ENCODE results near the gene SLC6A13. TPM values are rescaled to one million over a fixed set of nuclear protein-coding genes. Genes with fewer than 3 reads are reported as not detected.

Gene SLC6A13
- total and polyA plus RNA-seq, 2 of the 8 experiments (the other 6 are each of a cell fraction or from before 2014, with no cell fraction given): 0.03 TPM; not detected in 1

- no peak for TF ChIP-seq RAD21 (IDR thresholded peaks at IDR 0.05 in 1 of 2, conservative IDR thresholded peaks at IDR 0.05 in 1 of 2; ENCODE audit: low read depth in 2 of 2, low read length in 2 of 2)
- TF ChIP-seq ASH2L (IDR thresholded peaks at IDR 0.05; ENCODE audit: low read length): no peak
- TF ChIP-seq CEBPB (IDR thresholded peaks at IDR 0.05; ENCODE audit: low read depth, low read length): no peak
- no peak for TF ChIP-seq RFX5 (IDR thresholded peaks at IDR 0.05; ENCODE audit: borderline replicate concordance, low read depth, low read length)
- no peak for TF ChIP-seq SRF (IDR thresholded peaks at IDR 0.05; ENCODE audit: low read depth, low read length)
- TF ChIP-seq GTF2F1 (IDR thresholded peaks at IDR 0.05; ENCODE audit: borderline replicate concordance, low read depth, low read length): no peak
- no peak for TF ChIP-seq SP2 (IDR thresholded peaks at IDR 0.05; ENCODE audit: low read length)
- TF ChIP-seq TCF12 (IDR thresholded peaks at IDR 0.05; ENCODE audit: low read depth, low read length): no peak
These were observed 21.4 kb downstream of the SLC6A13 start (continued) for GRCh38 chr12:241266-241665.
